KMS-11 (cell line): Measurements from ENCODE around the gene RNASEH1.

ENCODE experiments used
- H2AFZ ChIP-seq: fragments of 200-600 bp; sonication (generic); 2 replicates; pipeline ENCODE4 v1.6.1; 2016; ENCODE audit warnings: antibody characterized with exemption, mixed run types, low read depth
- H3K27ac ChIP-seq: fragments of 200-600 bp; sonication (generic); 2 replicates; pipeline ENCODE4 v1.6.1; 2016; ENCODE audit warnings: mild to moderate bottlenecking, mixed run types
- H3K27me3 ChIP-seq: fragments of 200-600 bp; sonication (generic); 2 replicates; pipeline ENCODE4 v1.6.1; 2017; ENCODE audit warnings: mild to moderate bottlenecking, low read depth, mixed run types, moderate library complexity; ENCODE audit not compliant: insufficient read depth
- H3K36me3 ChIP-seq: fragments of 200-600 bp; sonication (generic); 2 replicates; pipeline ENCODE4 v1.6.1; 2017; ENCODE audit warnings: mild to moderate bottlenecking, mixed run types; ENCODE audit not compliant: insufficient read depth
- H3K4me1 ChIP-seq: fragments of 200-600 bp; sonication (generic); 2 replicates; pipeline ENCODE4 v1.6.1; 2016; ENCODE audit warnings: mild to moderate bottlenecking, low read depth, mixed run types; ENCODE audit not compliant: poor library complexity, severe bottlenecking
- H3K4me2 ChIP-seq: fragments of 200-600 bp; sonication (generic); 2 replicates; pipeline ENCODE4 v1.7.0; 2016; ENCODE audit warnings: mild to moderate bottlenecking, mixed run types
- H3K4me3 ChIP-seq: fragments of 200-600 bp; sonication (generic); IDR thresholded peaks from 2 replicates; pipeline ENCODE4 v1.6.1; 2017; ENCODE audit warnings: low read depth, low read length, mixed read lengths; ENCODE audit not compliant: insufficient read depth
- H3K79me2 ChIP-seq: fragments of 200-600 bp; sonication (generic); 2 replicates; pipeline ENCODE4 v1.6.1; 2016; ENCODE audit warnings: low read depth, mixed run types; ENCODE audit not compliant: insufficient read depth
- H3K9ac ChIP-seq: fragments of 200-600 bp; sonication (generic); 2 replicates; pipeline ENCODE4 v1.6.1; 2016; ENCODE audit warnings: mild to moderate bottlenecking, mixed run types
- H4K20me1 ChIP-seq: fragments of 200-600 bp; sonication (generic); 2 replicates; pipeline ENCODE4 v1.6.1; 2016; ENCODE audit warnings: mild to moderate bottlenecking, mixed run types; ENCODE audit not compliant: insufficient read depth
- CTCF ChIP-seq: fragments of 200-600 bp; sonication (generic); conservative IDR thresholded peaks from 2 replicates; pipeline ENCODE4 v1.6.1; 2017; ENCODE audit warnings: low read depth, mild to moderate bottlenecking, antibody characterized with exemption, low read length, moderate library complexity, mixed read lengths

Gene RNASEH1

DNA sequence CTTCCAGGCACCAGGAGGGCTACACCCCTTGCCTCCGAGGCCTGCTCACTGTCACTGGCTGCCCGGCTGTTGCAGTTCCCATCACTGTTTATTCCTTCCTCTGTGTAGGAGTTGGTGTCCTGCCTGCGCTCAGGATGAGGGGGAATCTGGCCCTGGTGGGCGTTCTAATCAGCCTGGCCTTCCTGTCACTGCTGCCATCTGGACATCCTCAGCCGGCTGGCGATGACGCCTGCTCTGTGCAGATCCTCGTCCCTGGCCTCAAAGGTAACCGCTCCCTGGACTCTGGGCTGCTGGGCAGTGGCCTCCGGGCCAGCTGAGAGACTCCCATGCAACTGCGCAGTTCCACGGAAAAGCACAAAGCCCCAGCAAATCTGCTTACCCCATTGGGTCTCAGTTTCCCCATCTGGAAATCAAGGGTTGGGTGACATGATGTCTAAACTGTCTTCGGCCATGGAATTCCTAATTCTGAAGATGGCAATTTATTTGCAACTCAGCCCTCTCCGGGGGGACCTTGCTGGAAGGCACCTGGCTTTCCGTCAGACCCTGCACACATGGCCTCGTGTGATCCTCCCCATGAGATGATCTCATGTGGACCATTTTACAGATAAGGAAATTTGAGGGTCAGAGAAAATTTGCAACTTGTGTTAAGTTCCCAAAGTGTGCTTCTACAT lies 46.2 kb upstream of the RNASEH1 start:
- Histone ChIP-seq H3K4me1 (peaks cover 8% of the 10 kb centered on the region), H3K27me3 (no peaks in the 10 kb centered on the region), H3K27ac (peak overlapping the region; percentile 60), H3K4me2 (peak overlapping the region; percentile 71), H3K36me3 (no peaks in the 10 kb centered on the region), H2AFZ (peak overlapping the region; percentile 88; the same call in 1 of the 2 replicates), H4K20me1 (no peaks in the 10 kb centered on the region), H3K9ac (peak overlapping the region; percentile 44; the same call in 1 of the 2 replicates), H3K79me2 (no peaks in the 10 kb centered on the region), H3K4me3 (peak overlapping the region; percentile 45)
- TF ChIP-seq CTCF, result no peak

- Histone ChIP-seq H3K4me1 (peaks cover 8% of the 10 kb centered on the region), H3K79me2 (no peaks in the 10 kb centered on the region), H3K4me2 (no peak overlapping the region), H3K9ac (no peak overlapping the region), H3K27me3 (no peaks in the 10 kb centered on the region), H3K27ac (no peak overlapping the region), H3K36me3 (no peaks in the 10 kb centered on the region), H3K4me3 (no peak overlapping the region), H4K20me1 (no peaks in the 10 kb centered on the region), H2AFZ (no peak overlapping the region)
- no peak for TF ChIP-seq CTCF
These were observed 45.5 kb upstream of the RNASEH1 start for GRCh38 chr2:3603536-3604206.

DNA sequence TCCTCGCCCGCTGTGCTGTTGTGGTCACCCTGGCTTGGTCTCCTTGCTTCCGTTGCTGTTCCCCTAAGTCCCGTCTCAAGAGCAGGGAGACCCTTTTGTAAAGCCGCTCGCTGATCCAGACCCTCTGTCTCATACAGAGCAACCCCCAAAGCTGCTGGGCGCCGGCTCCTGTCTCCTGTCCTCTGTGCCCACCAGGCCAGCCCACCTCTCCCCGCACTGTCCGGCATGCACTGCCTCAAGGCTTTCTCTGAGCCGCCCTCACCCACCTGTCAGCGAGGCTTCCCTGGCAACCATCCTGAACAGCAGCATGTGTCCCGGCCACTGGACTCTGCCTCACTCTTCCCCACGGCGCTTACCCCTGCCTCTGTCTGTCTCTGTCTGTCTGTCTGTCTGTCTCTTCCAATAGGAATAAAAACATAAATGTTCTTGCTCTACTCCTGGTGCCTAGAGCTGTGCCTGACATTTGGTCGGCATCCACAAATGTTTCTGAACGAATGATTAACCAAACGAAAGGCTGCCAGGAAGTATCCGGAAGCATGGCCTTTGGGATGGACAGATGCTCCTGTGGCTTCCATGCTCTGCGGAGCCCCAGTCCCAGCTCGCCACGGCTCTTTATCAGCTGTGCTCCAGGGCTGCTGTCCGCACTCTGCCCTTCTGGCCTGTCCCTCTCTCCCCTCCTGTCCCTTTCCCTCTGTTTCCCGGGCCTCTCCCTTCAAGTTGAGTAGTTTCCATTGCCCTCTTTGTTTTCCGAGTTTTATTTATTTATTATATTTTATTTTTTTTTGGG lies 44.6 kb upstream of the RNASEH1 start:
- H3K27ac ChIP-seq, result no peak overlapping the region
- TF ChIP-seq CTCF, result no peak

GRCh38 chr2:3601561-3602271 lies 43.6 kb upstream of the RNASEH1 start:
- no peak for TF ChIP-seq CTCF
- H4K20me1 ChIP-seq, result no peaks in the 10 kb centered on the region
- H3K36me3 ChIP-seq, result no peaks in the 10 kb centered on the region
- H3K27me3 ChIP-seq, result no peaks in the 10 kb centered on the region
- H3K27ac ChIP-seq, result no peak overlapping the region
- no peak overlapping the region for H3K4me3 ChIP-seq
- no peak overlapping the region for H2AFZ ChIP-seq
- H3K79me2 ChIP-seq, result no peaks in the 10 kb centered on the region
- H3K4me2 ChIP-seq, result no peak overlapping the region
- H3K4me1 ChIP-seq, result peaks cover 8% of the 10 kb centered on the region
- no peak overlapping the region for H3K9ac ChIP-seq

More for the DNA sequence above, 44.6 kb upstream of the RNASEH1 start:
- Histone ChIP-seq H3K4me2 (no peak overlapping the region), H3K36me3 (no peaks in the 10 kb centered on the region), H3K4me3 (no peak overlapping the region), H3K27me3 (no peaks in the 10 kb centered on the region), H4K20me1 (no peaks in the 10 kb centered on the region), H3K9ac (no peak overlapping the region), H3K4me1 (peaks cover 8% of the 10 kb centered on the region), H2AFZ (no peak overlapping the region), H3K79me2 (no peaks in the 10 kb centered on the region)
